SK-N-SH (cell line): Measurements from ENCODE around the gene ABHD2. TPM values are rescaled to one million over a fixed set of nuclear protein-coding genes. Genes with fewer than 3 reads are reported as not detected.

ENCODE experiments used
- CTCF ChIA-PET: fragments of 300-600, 350-600 bp; formaldehyde crosslinking; extraction: SDS; loops from one replicate; lab custom pipeline; 2021; lab: Yijun Ruan, JAX
- POLR2A ChIA-PET: fragments of 350-600 bp; sonication (Branson Sonifier 250); formaldehyde crosslinking; extraction: SDS; loops from one replicate; lab custom pipeline; 2020; ENCODE audit warnings: antibody characterized with exemption, inconsistent platforms; lab: Yijun Ruan, JAX
- DNase-seq: peaks from one replicate; pipeline ENCODE4 v3.0.0; 2012
- H2AFZ ChIP-seq: fragments of 200-600 bp; sonication (generic); 2 replicates; pipeline ENCODE4 v1.8.1; 2016; ENCODE audit warnings: antibody characterized with exemption, mild to moderate bottlenecking, low read depth
- H3F3A ChIP-seq: fragments of 200-600 bp; sonication (generic); replicated peaks from 2 replicates; pipeline ENCODE3; 2016; ENCODE audit warnings: antibody characterized with exemption, mild to moderate bottlenecking; ENCODE audit not compliant: insufficient read depth
- H3K27ac ChIP-seq, 2 experiments: fragments of 200-500 bp in 1 of 2; fragments of 200-600 bp in 1 of 2; sonication (Bioruptor generic) in 1 of 2; sonication (generic), shearing (Covaris generic) in 1 of 2; 2 replicates each; pipeline versions ENCODE4 v1.5.1 to v1.6.1; 2014 to 2016; ENCODE audit warnings: low read depth in 2 of 2, inconsistent platforms in 1 of 2, low read length in 1 of 2, mild to moderate bottlenecking in 1 of 2, mixed read lengths in 1 of 2
- H3K27me3 ChIP-seq: fragments of 200-600 bp; sonication (generic), shearing (Covaris generic); 2 replicates; pipeline ENCODE4 v1.6.1; 2016; ENCODE audit warnings: mixed run types; ENCODE audit not compliant: insufficient read depth
- H3K36me3 ChIP-seq, 2 experiments: fragments of 200-500 bp in 1 of 2; fragments of 200-600 bp in 1 of 2; sonication (Bioruptor generic) in 1 of 2; sonication (generic) in 1 of 2; replicated peaks in 1 of 2; 2 replicates each; pipeline versions ENCODE3 to v1.5.1; 2014 to 2016; ENCODE audit warnings: low read length in 1 of 2, mild to moderate bottlenecking in 1 of 2; ENCODE audit not compliant: insufficient read depth in 2 of 2, control insufficient read depth in 1 of 2
- H3K4me1 ChIP-seq, 2 experiments: fragments of 200-500 bp in 1 of 2; fragments of 200-600 bp in 1 of 2; sonication (Bioruptor generic) in 1 of 2; sonication (generic), shearing (Covaris generic) in 1 of 2; 2 replicates each; pipeline versions ENCODE4 v1.5.1 to v1.6.1; 2014 to 2016; ENCODE audit warnings: low read depth in 1 of 2, low read length in 1 of 2, mixed run types in 1 of 2; ENCODE audit not compliant: insufficient read depth in 2 of 2, control insufficient read depth in 1 of 2
- H3K4me2 ChIP-seq: fragments of 200-600 bp; sonication (generic), shearing (Covaris generic); 2 replicates; pipeline ENCODE4 v1.6.1; 2017; ENCODE audit warnings: mixed run types
- H3K4me3 ChIP-seq, 2 experiments: fragments of 200-500 bp in 1 of 2; fragments of 200-600 bp in 1 of 2; sonication (Bioruptor generic) in 1 of 2; sonication (generic), shearing (Covaris generic) in 1 of 2; 2 replicates each; pipeline versions ENCODE4 v1.5.1 to v1.8.1; 2014 to 2016; ENCODE audit warnings: low read depth in 2 of 2, inconsistent platforms in 1 of 2, low read length in 1 of 2, mild to moderate bottlenecking in 1 of 2, mixed read lengths in 1 of 2, moderate library complexity in 1 of 2
- H3K79me2 ChIP-seq: fragments of 200-600 bp; sonication (generic); 2 replicates; pipeline ENCODE4 v1.8.1; 2017; ENCODE audit warnings: mild to moderate bottlenecking; ENCODE audit not compliant: insufficient read depth
- H3K9ac ChIP-seq: fragments of 200-600 bp; sonication (generic); 2 replicates; pipeline ENCODE4 v1.6.1; 2017; ENCODE audit warnings: mixed run types
- H3K9me2 ChIP-seq: fragments of 200-600 bp; sonication (generic); 2 replicates; pipeline ENCODE4 v1.6.1; 2017; ENCODE audit warnings: mixed run types
- H3K9me3 ChIP-seq: fragments of 200-600 bp; sonication (generic); 2 replicates; pipeline ENCODE4 v1.6.1; 2017; ENCODE audit warnings: mixed run types, mild to moderate bottlenecking, moderate library complexity
- H4K20me1 ChIP-seq: fragments of 200-600 bp; sonication (generic); 2 replicates; pipeline ENCODE4 v1.6.1; 2017; ENCODE audit warnings: mild to moderate bottlenecking, mixed run types; ENCODE audit not compliant: insufficient read depth
- CTCF ChIP-seq: fragments of 200-600 bp; sonication (generic); IDR thresholded peaks from 2 replicates; pipeline ENCODE4 v1.6.1; 2017; ENCODE audit warnings: antibody characterized with exemption, mild to moderate bottlenecking, moderate library complexity
- ELF1 ChIP-seq: IDR thresholded peaks from 2 replicates; pipeline ENCODE4 v1.4.0; 2012
- EP300 ChIP-seq, 2 experiments: IDR thresholded peaks; 2 replicates each; pipeline versions ENCODE4 v1.4.0 to v1.6.1; 2012; ENCODE audit warnings: borderline replicate concordance in 1 of 2, low read depth in 1 of 2, low read length in 1 of 2
- EZH2phosphoT487 ChIP-seq: fragments of 200-600 bp; sonication (generic); IDR thresholded peaks from 2 replicates; pipeline ENCODE4 v1.6.1; 2017; ENCODE audit warnings: low read depth, mixed run types, mild to moderate bottlenecking, antibody characterized with exemption, moderate library complexity, borderline replicate concordance
- FOXJ3 ChIP-seq: sonication (generic); formaldehyde crosslinking; IDR thresholded peaks from 2 replicates; pipeline ENCODE4 v1.5.1; 2020; ENCODE audit warnings: mild to moderate bottlenecking, missing genetic modification reagents
- FOXM1 ChIP-seq: IDR thresholded peaks from 2 replicates; pipeline ENCODE4 v1.4.0; 2012; ENCODE audit warnings: low read depth, mild to moderate bottlenecking
- GATA2 ChIP-seq: sonication (generic); formaldehyde crosslinking; IDR thresholded peaks from 2 replicates; pipeline ENCODE4 v1.5.0; 2020; ENCODE audit warnings: mild to moderate bottlenecking, missing genetic modification reagents
- IRF3 ChIP-seq: fragments of 150-350 bp; IDR thresholded peaks from 2 replicates; pipeline ENCODE4 v1.6.1; 2016; ENCODE audit warnings: mild to moderate bottlenecking, low read depth, low read length
- MAX ChIP-seq: IDR thresholded peaks from 2 replicates; pipeline ENCODE4 v1.4.0; 2012; ENCODE audit warnings: low read depth
- MXI1 ChIP-seq: IDR thresholded peaks from 2 replicates; pipeline ENCODE4 v1.6.1; 2012; ENCODE audit warnings: mild to moderate bottlenecking, low read depth, low read length, improper control_type of control experiment
- NFIC ChIP-seq: IDR thresholded peaks from 2 replicates; pipeline ENCODE4 v1.4.0; 2012; ENCODE audit warnings: borderline replicate concordance
- NRF1 ChIP-seq: IDR thresholded peaks from 2 replicates; pipeline ENCODE4 v1.6.1; 2012; ENCODE audit warnings: low read depth, mild to moderate bottlenecking, low read length
- RAD21 ChIP-seq: IDR thresholded peaks from 2 replicates; pipeline ENCODE4 v1.6.1; 2012; ENCODE audit warnings: mild to moderate bottlenecking, low read length
- REST ChIP-seq: IDR thresholded peaks from 2 replicates; pipeline ENCODE4 v1.6.1; 2012; ENCODE audit warnings: mild to moderate bottlenecking, low read depth, low read length, moderate library complexity
- RFX5 ChIP-seq: IDR thresholded peaks from 2 replicates; pipeline ENCODE4 v1.6.1; 2012; ENCODE audit warnings: mild to moderate bottlenecking, improper control_type of control experiment, low read length
- TEAD4 ChIP-seq: IDR thresholded peaks from 2 replicates; pipeline ENCODE4 v1.4.0; 2012; ENCODE audit warnings: mild to moderate bottlenecking, borderline replicate concordance; ENCODE audit not compliant: insufficient read depth
- USF1 ChIP-seq: IDR thresholded peaks from 2 replicates; pipeline ENCODE4 v1.4.0; 2012; ENCODE audit warnings: low read depth, borderline replicate concordance
- YY1 ChIP-seq: IDR thresholded peaks from 2 replicates; pipeline ENCODE4 v1.4.0; 2012; ENCODE audit warnings: low read depth, mild to moderate bottlenecking
- WGBS: methylation state at CpG from one replicate; pipeline ENCODE4 v1.1.6; 2017; ENCODE audit warnings: low lambda C conversion rate; 5-methylcytosine and 5-hydroxymethylcytosine counted together
- polyA plus RNA-seq, 3 experiments: library from polyadenylated mRNA; depleted of rRNA; stranded (reverse); fragments of >200 nt; gene quantifications; 2 replicates each; pipeline ENCODE4 v1.2.3, GENCODE V29; 2012

The ABHD2 gene
- polyA plus RNA-seq, 1 of the 3 experiments (the other 2 are of a cell fraction): 19.2 TPM

- DNase-seq: no peak
- Histone ChIP-seq H3K9ac (no peak overlapping the region), H2AFZ (no peak overlapping the region), H3K36me3 (no peaks in the 10 kb centered on the region), H4K20me1 (no peaks in the 10 kb centered on the region), H3K9me2 (no peaks in the 10 kb centered on the region), H3K9me3 (no peaks in the 10 kb centered on the region), H3K4me2 (no peak overlapping the region), H3K79me2 (no peaks in the 10 kb centered on the region), H3K4me1 (no peaks in the 10 kb centered on the region), H3K27ac (no peak overlapping the region), H3K27me3 (no peaks in the 10 kb centered on the region; the same call in 1 of the 2 replicates), H3K4me3 (no peak overlapping the region), H3F3A (no peaks in the 10 kb centered on the region)
- no peak for TF ChIP-seq YY1
- no peak for TF ChIP-seq MXI1
- no peak for TF ChIP-seq RFX5
- no peak for TF ChIP-seq TEAD4
- TF ChIP-seq EZH2phosphoT487: no peak
- TF ChIP-seq NFIC: no peak
- TF ChIP-seq FOXM1: no peak
- no peak for TF ChIP-seq EP300 (IDR thresholded peaks at IDR 0.05; ENCODE audit: borderline replicate concordance in 1 of 2, low read depth in 1 of 2, low read length in 1 of 2)
- no peak for TF ChIP-seq GATA2 (CRISPR knock-in tag)
- TF ChIP-seq MAX: no peak
- TF ChIP-seq ELF1: no peak
- no peak for TF ChIP-seq IRF3
- no peak for TF ChIP-seq USF1
- 80% methylated on average over 20 of the region's 20 CpGs for WGBS
- ChIA-PET POLR2A (no interaction called here), CTCF (interaction anchor here (1.1 to 4.3 kb wide), 3 partner anchors 10 to 42 kb away, joined by 3 to 39 read pairs (median 3); no protein-coding TSS in a partner anchor)
Observed at GRCh38 chr15:89217031-89217430, 128.8 kb downstream of the ABHD2 start.

- Histone ChIP-seq H3K4me1 (no peaks in the 10 kb centered on the region), H3K79me2 (no peaks in the 10 kb centered on the region), H3K4me3 (no peak overlapping the region), H3K9ac (no peak overlapping the region), H3K27me3 (no peaks in the 10 kb centered on the region; the same call in 1 of the 2 replicates), H3K27ac (no peak overlapping the region), H4K20me1 (no peaks in the 10 kb centered on the region), H3K36me3 (no peaks in the 10 kb centered on the region), H3F3A (no peaks in the 10 kb centered on the region), H3K9me2 (no peaks in the 10 kb centered on the region), H3K4me2 (no peak overlapping the region), H2AFZ (no peak overlapping the region), H3K9me3 (no peaks in the 10 kb centered on the region)
- POLR2A ChIA-PET: no interaction called here
- 56% methylated on average over 5 of the region's 6 CpGs for WGBS
- CTCF ChIA-PET: interaction anchor here (1.1 to 4.3 kb wide), 3 partner anchors 11 to 43 kb away, joined by 3 to 39 read pairs (median 3); no protein-coding TSS in a partner anchor
- DNase-seq: no peak
- TF ChIP-seq NRF1: no peak
- no peak for TF ChIP-seq EZH2phosphoT487
- TF ChIP-seq NFIC: no peak
- TF ChIP-seq ELF1: no peak
- TF ChIP-seq RAD21: no peak
- no peak for TF ChIP-seq YY1
- TF ChIP-seq USF1: no peak
- TF ChIP-seq CTCF: no peak
- no peak for TF ChIP-seq REST
- TF ChIP-seq FOXJ3 (CRISPR knock-in tag): no peak
- TF ChIP-seq RFX5: no peak
Observed at GRCh38 chr15:89217686-89218376, 129.6 kb downstream of the ABHD2 start.
